Right atrium auricular region (tissue), 2 donors: ENCODE results near the gene CETN1. TPM values are rescaled to one million over a fixed set of nuclear protein-coding genes. Genes with fewer than 3 reads are reported as not detected.

Source experiments
- DNase-seq: peaks from one replicate; pipeline ENCODE4 v3.0.0-alpha.2; 2019; ENCODE audit warnings: low spot score
- H3K27ac ChIP-seq, 2 donors: fragments of 200-600 bp; sonication (generic); 1 replicate in 1 of 2; 2 replicates in 1 of 2; pipeline ENCODE4 v1.5.1; 2016 to 2019
- H3K27me3 ChIP-seq, 2 donors: fragments of 200-600 bp; sonication (generic); one replicate each; pipeline versions ENCODE4 v1.5.1 to v1.6.0; 2017 to 2019
- H3K36me3 ChIP-seq: fragments of 200-600 bp; sonication (generic); one replicate; pipeline ENCODE4 v1.5.1; 2016
- H3K4me1 ChIP-seq, 2 donors: fragments of 200-600 bp; sonication (generic); one replicate each; pipeline versions ENCODE4 v1.5.1 to v1.6.0; 2017 to 2019
- H3K4me3 ChIP-seq, 2 donors: fragments of 200-600 bp; sonication (generic); 1 replicate in 1 of 2; 2 replicates in 1 of 2; pipeline ENCODE4 v1.5.1; 2017 to 2019; ENCODE audit warnings: mild to moderate bottlenecking in 1 of 2, moderate library complexity in 1 of 2
- H3K9me3 ChIP-seq, 2 donors: fragments of 200-600 bp; sonication (generic); one replicate each; pipeline ENCODE4 v1.5.1; 2019
- CTCF ChIP-seq, 2 donors: fragments of 200-600 bp; sonication (generic); IDR thresholded peaks; one replicate each; pipeline ENCODE4 v1.5.1; 2019; ENCODE audit warnings: antibody characterized with exemption in 2 of 2
- total RNA-seq, 2 donors: library from RNA; depleted of rRNA; stranded (reverse); fragments of >200 nt; gene quantifications; one replicate each; pipeline ENCODE4 v1.1.0, GENCODE V29; 2016

CETN1 gene
- total RNA-seq, 2 donors from 2014 or later: not detected

GRCh38 chr18:621291-622043 lies 41.3 kb downstream of the CETN1 start:
- H3K27ac ChIP-seq: no peak overlapping the region
- no peaks in the 10 kb centered on the region for H3K4me1 ChIP-seq
- no peak for TF ChIP-seq CTCF (IDR thresholded peaks at IDR 0.05)
- H3K4me3 ChIP-seq: no peak overlapping the region
- no peak for DNase-seq
- H3K9me3 ChIP-seq: no peaks in the 10 kb centered on the region
- H3K36me3 ChIP-seq: no peaks in the 10 kb centered on the region
- H3K27me3 ChIP-seq: no peaks in the 10 kb centered on the region

DNA sequence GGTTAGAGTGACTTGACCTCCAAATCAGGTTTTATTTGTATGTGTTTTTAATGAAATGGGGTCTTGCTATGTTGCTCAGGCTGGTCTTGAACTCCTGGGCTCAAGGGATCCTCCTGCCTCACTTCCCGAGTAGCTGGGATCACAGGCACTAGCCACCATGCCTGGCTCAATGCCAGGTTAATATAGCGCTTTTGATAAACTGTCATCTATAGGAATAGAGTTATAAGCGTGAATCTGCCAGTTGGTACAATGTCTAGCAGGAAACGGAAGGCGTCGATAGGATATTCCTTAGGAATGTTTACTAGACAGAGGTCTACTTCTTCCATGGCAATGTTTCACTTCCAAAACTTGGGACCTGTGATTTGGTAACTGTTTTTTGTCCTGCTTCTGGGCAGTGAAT lies 42.1 kb downstream of the CETN1 start:
- TF ChIP-seq CTCF (IDR thresholded peaks at IDR 0.05): no peak
- no peaks in the 10 kb centered on the region for H3K4me1 ChIP-seq
- H3K27me3 ChIP-seq: no peaks in the 10 kb centered on the region
- H3K9me3 ChIP-seq: no peaks in the 10 kb centered on the region
- no peak for DNase-seq
- H3K36me3 ChIP-seq: no peaks in the 10 kb centered on the region
- H3K4me3 ChIP-seq: no peak overlapping the region
- no peak overlapping the region for H3K27ac ChIP-seq

DNA sequence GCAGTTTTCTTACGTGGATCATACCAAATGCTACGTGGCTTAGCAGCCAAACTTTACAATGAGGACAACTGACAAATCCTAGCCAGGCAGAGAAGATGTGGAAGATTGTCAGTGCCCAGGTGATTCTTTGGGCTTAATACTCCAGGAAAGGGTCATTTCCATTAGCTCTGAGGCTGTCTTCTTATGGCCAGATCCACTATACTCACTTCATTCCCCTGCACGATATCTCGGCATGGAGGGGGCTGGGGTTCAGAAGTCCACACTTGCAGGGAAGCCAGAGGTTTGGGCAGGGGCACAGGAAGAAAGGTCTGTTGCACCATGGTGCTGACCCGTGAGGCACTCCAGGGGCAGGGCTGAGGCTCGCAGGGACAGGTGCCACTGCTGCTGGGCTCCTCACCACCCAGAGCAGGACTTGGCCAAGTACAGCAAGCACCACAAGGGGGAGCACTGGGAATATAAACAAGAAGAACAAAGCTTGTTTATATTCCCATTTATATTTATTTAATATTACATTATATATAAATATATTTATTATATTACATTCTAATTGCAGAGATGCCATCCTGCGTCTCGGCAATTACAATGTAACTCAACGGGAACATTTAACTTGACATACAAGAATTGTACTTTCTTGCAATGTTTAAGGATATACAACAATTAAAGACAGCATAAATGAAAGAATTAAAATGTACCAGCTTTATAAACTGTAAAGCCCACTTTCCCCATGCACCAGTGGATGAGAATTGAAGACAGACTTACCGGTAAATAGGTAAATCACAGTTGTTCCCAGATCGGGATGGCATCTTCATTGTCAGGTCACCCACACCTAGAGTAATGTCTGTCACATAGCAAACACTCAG lies 43.8 kb downstream of the CETN1 start:
- no peak for DNase-seq
- peak; percentile 56 to 78 for TF ChIP-seq CTCF (IDR thresholded peaks at IDR 0.05)

GRCh38 chr18:627231-627630 lies 47.1 kb downstream of the CETN1 start:
- no peak for TF ChIP-seq CTCF (IDR thresholded peaks at IDR 0.05)
- Histone ChIP-seq H3K4me1 (no peaks in the 10 kb centered on the region), H3K27me3 (no peaks in the 10 kb centered on the region), H3K27ac (no peak overlapping the region), H3K4me3 (no peak overlapping the region), H3K9me3 (no peaks in the 10 kb centered on the region), H3K36me3 (no peaks in the 10 kb centered on the region)
- no peak for DNase-seq

More for the DNA sequence above, 43.8 kb downstream of the CETN1 start:
- H3K36me3 ChIP-seq: no peaks in the 10 kb centered on the region
- H3K4me3 ChIP-seq: no peak overlapping the region
- no peaks in the 10 kb centered on the region for H3K27me3 ChIP-seq
- no peaks in the 10 kb centered on the region for H3K9me3 ChIP-seq
- H3K4me1 ChIP-seq: no peaks in the 10 kb centered on the region
- no peak overlapping the region for H3K27ac ChIP-seq

DNA sequence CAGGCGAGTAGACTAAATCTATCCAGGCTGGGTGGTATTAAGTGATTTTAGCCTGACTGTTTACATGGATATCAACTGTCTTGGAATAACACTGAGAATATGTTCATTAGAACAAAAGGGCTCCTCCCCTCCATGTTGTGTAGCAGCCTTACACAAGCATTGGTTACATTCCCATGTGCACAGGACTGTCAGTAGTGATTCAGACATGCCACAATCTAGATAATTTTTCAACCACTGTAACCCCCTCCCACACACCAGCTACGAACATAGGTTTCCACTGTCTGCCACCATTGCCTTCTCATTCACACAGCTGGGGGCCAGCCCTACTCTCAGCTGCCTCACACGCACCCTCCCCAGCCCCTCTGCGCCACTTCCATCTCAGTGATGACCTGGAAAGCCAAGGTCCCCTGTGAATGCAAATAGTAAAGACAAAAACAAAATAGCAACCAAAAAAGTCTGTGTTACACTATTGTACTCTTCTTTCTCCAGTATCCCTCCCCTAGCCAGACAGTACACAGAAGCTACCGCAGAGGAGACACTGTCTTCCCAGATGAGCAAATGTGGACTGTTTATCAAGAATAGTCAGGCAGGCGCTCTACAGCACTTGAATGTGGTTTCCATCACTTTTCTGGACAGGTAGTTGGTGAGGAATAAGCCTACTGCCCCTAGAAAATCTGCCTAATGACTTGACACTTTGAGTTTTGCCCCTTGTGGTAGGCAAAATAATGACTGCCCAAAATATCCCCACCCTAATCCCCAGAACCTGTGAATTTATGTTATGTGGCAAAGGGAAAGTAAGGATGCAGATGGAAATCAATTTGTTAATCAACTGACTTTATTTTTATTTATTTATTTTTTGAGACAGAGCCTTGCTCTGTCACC lies 49.3 kb downstream of the CETN1 start:
- H3K36me3 ChIP-seq: no peaks in the 10 kb centered on the region
- DNase-seq: no peak
- no peak overlapping the region for H3K4me3 ChIP-seq
- no peaks in the 10 kb centered on the region for H3K27me3 ChIP-seq
- H3K9me3 ChIP-seq: no peaks in the 10 kb centered on the region
- H3K27ac ChIP-seq: no peak overlapping the region
- H3K4me1 ChIP-seq: no peaks in the 10 kb centered on the region
- no peak for TF ChIP-seq CTCF (IDR thresholded peaks at IDR 0.05)
